Measurements from ENCODE around the gene AGMO.

DNA sequence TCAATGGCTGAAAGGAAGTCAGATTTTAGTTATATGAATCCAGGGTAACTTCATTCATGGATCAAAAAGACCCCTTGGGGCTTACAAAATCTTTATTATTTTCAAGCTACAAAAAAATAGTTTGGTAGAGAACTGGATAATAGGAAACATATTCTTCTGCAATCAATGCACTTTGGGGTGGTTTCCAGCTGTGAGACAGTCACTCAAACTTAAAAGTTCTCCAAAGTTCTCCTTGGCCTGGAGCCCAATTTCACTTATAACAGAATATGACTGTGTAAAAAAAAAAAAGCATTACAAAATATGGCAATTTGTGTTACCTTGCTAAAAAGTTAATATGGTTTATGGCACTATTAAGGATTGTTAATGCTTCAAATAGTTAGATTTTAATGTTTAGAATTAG, 255.5 kb downstream of the AGMO start:
- TF ChIP-seq, protein P1, sequence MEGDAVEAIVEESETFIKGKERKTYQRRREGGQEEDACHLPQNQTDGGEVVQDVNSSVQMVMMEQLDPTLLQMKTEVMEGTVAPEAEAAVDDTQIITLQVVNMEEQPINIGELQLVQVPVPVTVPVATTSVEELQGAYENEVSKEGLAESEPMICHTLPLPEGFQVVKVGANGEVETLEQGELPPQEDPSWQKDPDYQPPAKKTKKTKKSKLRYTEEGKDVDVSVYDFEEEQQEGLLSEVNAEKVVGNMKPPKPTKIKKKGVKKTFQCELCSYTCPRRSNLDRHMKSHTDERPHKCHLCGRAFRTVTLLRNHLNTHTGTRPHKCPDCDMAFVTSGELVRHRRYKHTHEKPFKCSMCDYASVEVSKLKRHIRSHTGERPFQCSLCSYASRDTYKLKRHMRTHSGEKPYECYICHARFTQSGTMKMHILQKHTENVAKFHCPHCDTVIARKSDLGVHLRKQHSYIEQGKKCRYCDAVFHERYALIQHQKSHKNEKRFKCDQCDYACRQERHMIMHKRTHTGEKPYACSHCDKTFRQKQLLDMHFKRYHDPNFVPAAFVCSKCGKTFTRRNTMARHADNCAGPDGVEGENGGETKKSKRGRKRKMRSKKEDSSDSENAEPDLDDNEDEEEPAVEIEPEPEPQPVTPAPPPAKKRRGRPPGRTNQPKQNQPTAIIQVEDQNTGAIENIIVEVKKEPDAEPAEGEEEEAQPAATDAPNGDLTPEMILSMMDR (IDR thresholded peaks at IDR 0.05; ENCODE audit: low read depth, low read length, missing input control) = no peak
- TF ChIP-seq JUND (IDR thresholded peaks at IDR 0.05) (no peak), HNF4G (IDR thresholded peaks at IDR 0.05) (no peak), RAD21 (IDR thresholded peaks at IDR 0.05) (no peak), FOXA2 (IDR thresholded peaks at IDR 0.05) (no peak)
- TF ChIP-seq, protein P2, sequence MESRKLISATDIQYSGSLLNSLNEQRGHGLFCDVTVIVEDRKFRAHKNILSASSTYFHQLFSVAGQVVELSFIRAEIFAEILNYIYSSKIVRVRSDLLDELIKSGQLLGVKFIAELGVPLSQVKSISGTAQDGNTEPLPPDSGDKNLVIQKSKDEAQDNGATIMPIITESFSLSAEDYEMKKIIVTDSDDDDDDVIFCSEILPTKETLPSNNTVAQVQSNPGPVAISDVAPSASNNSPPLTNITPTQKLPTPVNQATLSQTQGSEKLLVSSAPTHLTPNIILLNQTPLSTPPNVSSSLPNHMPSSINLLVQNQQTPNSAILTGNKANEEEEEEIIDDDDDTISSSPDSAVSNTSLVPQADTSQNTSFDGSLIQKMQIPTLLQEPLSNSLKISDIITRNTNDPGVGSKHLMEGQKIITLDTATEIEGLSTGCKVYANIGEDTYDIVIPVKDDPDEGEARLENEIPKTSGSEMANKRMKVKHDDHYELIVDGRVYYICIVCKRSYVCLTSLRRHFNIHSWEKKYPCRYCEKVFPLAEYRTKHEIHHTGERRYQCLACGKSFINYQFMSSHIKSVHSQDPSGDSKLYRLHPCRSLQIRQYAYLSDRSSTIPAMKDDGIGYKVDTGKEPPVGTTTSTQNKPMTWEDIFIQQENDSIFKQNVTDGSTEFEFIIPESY (IDR thresholded peaks at IDR 0.05) = no peak

Data from liver (tissue), 3 donors.